Stimulated activated CD4-positive, alpha-beta T cell treated with anti-CD3 and anti-CD28 coated beads, Interleukin-4, amount 100 ng/mL, for 4 hours (primary cell): ENCODE measurements around the gene CHPF2.

Experiments
- DNase-seq, 2 experiments: peaks; one replicate each; pipeline ENCODE4 v3.0.0-alpha.2; 2020

The CHPF2 gene

DNA sequence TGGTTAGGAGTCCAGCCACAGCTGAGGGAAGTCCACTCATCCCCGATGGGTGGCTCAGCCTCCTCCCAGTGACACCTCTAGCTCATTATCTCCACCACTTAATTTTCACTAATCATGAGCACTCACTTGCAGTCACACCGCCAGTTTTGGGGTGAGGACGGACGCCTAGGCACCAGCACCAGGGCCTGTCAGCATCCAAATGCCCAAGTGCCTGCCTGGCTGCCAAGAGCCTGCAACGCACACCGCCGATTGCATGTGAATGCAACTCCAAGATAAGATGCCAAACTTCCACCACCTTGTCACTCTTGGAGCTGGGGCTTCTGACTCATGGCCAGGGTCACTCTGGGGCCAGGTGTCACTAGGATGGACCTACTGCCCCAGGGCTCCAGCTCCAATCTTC is 40.6 kb downstream of the CHPF2 start:
- no peak for DNase-seq

DNA sequence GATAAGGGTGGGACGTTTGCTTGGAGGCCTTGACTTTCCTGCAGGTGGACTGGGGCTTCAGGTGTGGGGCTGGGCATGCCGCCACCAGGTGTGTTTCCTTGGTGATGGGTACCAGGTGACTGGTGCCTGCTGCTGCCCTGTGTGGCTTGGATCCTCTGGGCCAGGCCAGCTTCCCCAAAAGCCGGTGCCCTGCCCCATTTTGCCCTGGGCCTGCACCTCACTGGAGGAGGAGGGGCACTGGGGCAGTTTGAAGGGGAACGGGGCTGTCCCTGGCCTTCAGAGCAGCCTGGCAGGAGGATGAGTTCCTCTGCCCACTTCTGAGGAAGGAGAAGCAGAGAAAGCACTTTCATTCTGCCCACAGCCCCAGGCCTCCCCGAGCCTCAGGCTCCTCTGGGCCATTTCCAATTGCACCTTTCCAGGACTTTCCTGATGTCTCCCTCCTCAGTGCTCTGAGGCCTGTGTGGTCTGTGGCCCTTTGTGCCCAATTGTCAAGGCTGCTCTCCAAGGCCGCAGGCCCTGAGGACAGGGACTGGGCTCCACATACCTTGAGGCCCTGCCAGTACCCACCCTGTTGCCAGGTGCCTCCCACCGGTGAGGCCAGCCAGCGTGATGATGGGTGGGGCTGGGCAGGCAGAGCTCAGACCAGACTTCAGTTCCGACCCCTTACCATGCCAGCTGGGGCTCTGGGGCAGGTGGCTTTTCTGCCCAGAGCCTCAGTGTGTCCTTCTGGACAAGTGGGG is 41.5 kb downstream of the CHPF2 start:
- no peak for DNase-seq

DNA sequence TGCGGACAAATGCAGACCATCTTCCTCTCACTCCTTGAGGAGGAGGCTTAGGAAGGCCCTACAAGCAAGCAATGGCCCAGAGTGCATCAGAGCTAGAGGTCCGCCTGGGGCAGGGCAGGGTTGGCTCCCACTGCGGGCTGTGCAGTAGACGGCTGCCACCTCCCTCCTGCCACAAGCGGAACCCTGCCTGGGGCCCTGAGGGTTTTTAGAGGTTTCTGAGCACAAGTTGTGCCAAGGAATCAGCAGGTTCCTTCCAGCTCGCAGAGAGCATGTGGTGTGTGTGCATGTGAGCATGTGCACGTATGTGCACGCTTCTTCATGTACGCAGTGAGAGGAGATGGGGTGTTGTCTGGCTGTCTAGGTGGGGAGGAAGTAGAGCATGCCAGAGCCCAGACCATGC is 42.1 kb downstream of the CHPF2 start:
- no peak for DNase-seq

DNA sequence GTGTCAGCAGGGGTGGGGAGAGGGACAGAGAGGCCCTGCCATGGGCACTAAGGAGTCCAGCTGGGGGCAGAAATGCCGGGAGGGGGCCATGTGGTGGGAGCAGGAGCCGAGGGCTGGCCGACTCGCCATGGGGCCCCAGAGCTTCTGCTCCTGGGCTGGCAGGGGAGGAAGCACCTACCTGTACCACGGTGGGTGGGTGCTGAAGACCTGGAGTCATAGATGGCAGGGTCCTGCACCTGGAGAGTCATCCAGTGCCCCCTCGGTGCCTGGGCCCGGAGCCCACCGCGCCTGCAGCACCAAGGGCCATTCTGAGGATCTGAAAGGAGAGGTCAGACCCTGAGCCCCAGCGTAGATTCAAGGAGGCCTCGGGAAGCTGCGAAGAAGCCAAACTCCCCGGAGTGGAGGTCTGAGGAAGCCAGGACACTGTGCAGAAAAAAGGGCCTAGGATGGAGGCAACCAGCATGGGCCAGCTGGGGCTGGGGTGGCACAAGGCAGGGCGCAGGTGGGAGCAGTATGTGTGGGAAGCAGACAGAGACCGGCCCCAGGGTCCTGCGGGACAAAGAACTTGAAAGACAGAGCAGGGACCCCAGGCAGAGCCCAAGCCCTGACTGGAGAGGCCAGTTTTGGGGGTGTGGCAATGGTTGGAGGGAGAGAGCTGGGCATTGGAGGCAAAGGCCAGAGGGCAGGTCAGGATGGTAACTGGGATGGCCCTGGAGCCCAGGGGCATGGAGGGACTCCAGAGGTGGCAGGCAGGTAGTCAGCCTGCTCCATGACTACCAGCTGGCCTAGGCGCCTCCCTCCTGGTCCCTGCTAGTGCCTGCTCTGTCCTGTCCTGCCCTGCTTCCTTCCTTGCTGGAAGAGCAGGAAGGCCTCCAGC is 42.9 kb downstream of the CHPF2 start:
- DNase-seq: no peak

DNA sequence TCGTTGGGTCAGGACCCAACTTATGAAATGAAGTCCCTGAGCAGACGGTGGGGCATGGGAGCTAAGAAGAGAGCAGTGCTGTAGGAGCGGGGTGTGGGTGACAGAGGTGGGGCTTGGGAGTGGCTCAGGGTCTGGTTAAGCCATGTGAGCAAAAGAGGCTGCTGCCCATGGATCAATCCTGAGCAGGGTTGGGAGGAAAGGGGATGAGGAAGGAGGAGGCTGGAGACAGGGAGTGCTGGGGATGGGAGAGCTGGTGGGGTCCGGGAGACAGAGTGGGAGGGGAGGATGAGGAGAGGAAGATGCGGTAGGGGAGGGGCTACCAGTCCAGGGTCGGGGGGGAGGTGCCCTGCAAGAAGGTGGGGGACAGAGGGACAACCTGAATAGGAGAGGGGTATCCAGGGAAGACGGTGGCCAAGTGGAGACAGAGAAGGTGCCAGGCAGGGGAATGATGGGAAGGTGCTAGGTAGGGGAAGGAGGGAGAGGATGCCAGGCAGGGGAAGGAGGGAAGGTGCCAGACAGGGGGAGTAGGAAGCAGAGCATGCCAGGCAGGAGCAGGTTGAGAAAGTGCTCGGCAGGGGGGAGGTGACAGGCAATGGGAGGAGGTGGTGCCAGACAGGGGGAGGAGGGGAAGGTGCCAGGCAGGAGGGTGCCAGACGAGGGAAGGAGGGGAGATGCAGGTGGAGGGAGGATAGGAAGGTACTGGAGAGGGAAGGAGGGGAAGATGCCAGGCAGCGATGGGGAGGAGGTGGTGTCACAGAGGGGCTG is 43.7 kb downstream of the CHPF2 start:
- no peak for DNase-seq

DNA sequence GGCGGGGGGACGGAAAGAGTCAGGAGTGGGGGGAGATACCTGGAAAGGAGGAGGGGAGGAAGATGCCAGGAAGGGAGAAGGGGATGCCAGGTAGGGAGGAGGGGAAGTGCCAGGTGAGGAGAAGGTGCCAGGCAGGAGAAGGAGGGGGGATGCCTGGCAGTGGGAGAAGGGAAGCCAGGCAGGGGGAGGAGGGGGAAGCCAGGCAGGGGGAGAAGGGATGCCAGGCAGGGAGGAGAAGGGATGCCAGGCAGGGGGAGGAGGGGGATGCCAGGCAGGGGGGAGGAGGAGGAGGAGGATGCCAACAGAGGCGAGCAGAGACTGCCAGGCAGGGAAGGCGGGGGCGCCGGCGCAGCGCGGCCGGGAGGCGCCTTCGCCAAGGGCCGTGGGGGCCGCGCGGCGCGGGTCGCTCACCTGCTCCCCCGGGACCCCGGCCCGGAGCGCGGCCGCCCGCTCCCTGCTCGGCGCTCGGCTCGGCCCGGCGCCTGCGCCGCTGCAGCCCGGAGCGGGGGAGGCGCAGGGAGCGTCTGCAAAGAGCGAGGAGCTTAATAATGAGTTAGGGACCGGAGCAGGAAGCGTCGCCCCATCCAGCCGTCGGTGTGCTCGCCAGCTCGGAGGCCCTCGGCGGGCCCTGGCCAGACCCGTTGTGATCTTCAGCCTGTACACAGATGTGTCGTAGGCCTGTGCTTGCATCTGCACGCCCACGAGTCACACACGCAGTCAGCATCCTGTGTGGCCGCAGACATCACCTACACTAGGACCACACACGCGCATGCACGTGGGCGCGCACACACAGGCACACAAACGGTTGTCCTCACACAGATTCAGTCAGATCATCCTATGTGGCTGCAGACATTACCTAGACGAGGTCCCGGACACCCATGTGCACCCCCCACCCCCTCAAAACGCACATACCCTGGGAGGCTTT is 44.6 kb downstream of the CHPF2 start:
- DNase-seq: peak; percentile 58 to 65

DNA sequence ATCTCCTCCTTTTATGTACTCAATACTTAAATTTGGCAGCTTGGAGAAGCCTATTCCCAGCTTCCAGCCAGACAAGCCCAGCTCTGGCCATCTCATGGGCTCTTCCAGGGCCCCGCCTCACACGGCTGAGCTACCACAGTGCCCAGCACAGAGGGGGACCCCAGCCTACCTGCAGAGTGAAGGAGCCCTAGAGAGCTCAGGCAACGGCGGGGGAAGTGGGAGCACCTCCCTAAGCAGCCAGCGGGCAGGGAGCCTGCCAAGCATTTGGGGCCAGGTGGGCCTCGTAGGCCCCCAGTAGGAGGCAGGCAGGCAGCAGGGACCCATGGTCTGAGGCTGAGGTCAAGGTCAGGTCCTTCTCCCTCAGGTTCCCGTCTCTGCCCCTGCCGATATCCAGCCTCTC is 45.3 kb downstream of the CHPF2 start:
- no peak for DNase-seq

DNA sequence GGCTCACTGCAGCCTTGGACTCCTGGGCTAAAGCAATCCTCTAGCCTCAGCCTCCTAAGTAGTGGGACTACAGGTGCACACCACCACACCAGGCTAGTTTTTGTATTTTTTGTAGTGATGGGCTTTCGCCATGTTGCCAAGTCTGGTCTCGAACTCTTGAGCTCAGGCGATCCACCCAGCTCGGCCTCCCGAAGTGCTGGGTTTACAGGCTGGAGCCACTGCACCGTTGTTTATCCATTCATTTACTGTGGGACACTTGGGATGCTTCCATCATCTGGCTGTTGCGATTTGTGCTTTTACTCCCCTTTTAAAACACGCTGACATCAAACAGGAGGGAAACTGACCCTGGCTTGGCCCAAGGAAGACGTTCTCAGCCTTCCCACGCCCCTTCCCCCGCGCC is 46.7 kb downstream of the CHPF2 start:
- no peak for DNase-seq

DNA sequence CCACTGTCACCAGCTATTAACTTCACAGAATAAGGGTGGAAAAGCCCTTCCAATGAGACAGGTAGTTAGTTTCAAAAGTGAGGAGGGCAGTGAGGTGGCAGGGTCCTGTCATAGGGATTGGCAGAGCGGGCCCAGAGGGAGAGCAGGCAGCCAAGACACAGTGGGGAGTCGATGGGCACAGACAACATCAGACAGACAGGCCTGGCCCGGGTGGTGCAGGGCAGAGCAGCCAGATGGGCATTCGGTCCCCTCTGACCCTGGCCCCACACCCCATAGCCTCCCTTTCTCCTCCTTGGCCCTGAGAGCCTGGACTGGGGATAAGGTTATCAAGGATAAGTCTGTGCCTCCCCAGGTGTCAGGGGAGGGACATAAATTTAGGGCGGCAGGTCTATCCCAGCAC is 47.6 kb downstream of the CHPF2 start:
- DNase-seq: no peak

DNA sequence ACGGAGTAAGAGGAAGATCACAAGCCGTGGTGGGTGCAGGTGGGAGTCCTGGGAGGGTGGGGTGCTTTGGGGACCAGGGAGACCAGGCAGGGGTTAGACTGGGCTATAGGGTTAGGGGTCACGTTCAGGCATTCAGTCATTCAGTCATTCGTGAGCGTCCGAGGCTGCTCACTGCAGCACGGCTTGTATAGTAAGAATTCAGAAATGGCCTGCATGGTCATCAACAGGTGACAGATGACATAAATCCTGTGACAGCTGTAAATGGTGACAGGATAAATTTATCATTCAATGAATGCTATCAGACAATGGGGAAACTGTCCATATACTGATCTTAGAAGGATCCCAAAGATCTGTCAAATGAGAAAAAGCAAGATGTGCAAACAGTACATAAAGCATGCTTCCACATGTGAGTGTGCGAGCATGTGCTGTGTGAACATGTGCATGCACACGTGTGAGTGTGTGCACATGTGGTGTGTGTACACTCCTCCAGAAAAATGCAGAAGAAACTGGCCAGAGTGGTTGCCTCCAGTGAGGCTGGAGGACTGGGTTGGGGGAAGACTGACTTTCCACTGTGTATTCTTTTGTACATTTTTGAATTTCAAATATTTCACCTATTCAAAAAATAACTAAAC is 48.2 kb downstream of the CHPF2 start:
- no peak for DNase-seq

DNA sequence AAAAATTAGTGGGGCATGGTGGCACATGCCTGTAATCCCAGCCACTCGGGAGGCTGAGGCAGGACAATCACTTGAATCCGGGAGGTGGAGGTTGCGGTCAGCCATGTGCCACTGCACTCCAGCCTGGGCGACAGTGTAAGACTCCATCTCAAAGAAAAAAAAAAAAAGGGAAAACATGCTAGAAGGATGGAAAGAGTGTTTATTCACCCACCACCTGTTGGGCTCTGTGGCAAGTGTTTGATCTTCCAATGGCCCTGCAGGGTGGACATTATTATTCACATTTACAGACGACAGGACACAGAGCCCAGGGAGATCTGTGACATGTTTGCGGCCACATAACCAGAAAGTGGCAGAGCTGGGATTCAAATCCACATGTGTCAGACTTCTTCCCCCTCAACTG is 49.4 kb downstream of the CHPF2 start:
- DNase-seq: no peak

DNA sequence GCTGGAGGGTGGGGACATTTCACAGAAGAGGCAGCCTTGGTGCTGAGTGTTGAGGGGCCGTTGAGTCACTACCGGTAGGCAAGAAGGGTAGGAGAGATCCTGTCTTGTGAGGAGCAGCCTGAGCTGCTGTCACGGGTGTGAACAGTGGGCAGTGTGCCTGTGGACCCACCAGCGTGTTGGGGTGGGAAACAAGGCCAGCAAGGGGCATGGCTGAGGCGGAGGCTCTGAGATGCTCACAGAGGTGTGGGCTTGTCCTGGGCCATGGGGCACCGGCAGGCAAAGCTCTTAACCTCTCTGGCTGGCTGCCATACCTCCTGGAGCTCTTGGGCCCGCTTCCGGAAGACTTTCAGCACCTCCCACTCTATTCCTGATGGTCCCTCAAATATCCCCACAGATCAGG is 49.8 kb downstream of the CHPF2 start:
- no peak for DNase-seq

DNA sequence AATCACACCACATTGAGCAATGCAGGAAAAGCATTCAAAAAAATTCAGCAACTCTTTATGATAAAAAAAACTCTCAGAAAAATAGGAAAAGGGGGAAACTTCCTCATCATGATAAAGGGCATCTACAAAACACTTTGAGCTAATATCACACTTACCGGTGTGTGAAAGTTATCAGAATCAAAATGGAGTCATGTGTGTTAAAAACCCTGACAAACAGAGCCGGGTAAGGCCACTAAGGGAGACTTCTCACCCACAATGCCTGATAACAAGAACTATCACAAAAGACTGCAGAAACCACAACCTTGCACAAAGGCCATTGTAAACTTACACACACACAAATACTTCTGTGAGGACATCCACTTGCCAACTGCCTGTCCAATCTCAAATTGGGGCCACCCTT is 51.0 kb downstream of the CHPF2 start:
- DNase-seq: no peak

DNA sequence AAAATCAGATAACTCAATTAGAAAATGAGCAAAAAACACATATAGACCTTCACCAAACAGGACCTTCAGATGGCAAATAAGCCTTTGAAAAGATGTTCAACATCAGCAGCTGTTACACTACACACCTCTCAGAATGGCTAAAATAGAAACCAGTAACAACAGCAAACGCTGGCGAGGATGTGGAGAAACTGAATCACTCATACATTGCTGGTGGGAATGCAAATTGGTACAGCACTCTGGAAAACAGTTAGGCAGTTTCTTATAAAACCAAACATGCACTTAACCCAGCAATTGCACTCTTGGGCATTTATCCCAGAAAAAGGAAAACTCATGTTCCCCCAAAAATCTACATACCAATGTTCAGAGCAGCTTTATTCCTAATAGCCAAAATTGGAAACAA is 53.9 kb downstream of the CHPF2 start:
- DNase-seq: no peak
